ENCODE data around the gene ADA.

Gene ADA

GRCh38 chr20:44629017-44629385 lies 22.5 kb downstream of the ADA start:
- H2AFZ ChIP-seq (ENCODE audit: low read depth), result no peak overlapping the region
- peaks cover 6% of the 10 kb centered on the region for H3K4me1 ChIP-seq (ENCODE audit: low read depth, poor library complexity, severe bottlenecking)
- H4K20me1 ChIP-seq (ENCODE audit: insufficient read depth), result no peaks in the 10 kb centered on the region
- H3K27ac ChIP-seq, result no peak overlapping the region
- peaks cover 9% of the 10 kb centered on the region; the same call in 1 of the 2 replicates for H3K36me3 ChIP-seq (ENCODE audit: insufficient read depth)
- H3K27me3 ChIP-seq (ENCODE audit: insufficient read depth, low read depth), result no peaks in the 10 kb centered on the region
- TF ChIP-seq CTCF (conservative IDR thresholded peaks at IDR 0.05; ENCODE audit: low read depth, low read length), result no peak
- no peak overlapping the region for H3K4me2 ChIP-seq
- H3K9ac ChIP-seq, result no peak overlapping the region
- no peaks in the 10 kb centered on the region for H3K79me2 ChIP-seq (ENCODE audit: insufficient read depth, low read depth)
- no peak overlapping the region for H3K4me3 ChIP-seq (IDR thresholded peaks at IDR 0.05; ENCODE audit: insufficient read depth, low read depth, low read length)

GRCh38 chr20:44627364-44628010 lies 24.0 kb downstream of the ADA start:
- no peaks in the 10 kb centered on the region for H3K27me3 ChIP-seq (ENCODE audit: insufficient read depth, low read depth)
- H3K4me3 ChIP-seq (IDR thresholded peaks at IDR 0.05; ENCODE audit: insufficient read depth, low read depth, low read length), result no peak overlapping the region
- H2AFZ ChIP-seq (ENCODE audit: low read depth), result no peak overlapping the region
- H3K4me2 ChIP-seq, result no peak overlapping the region
- TF ChIP-seq CTCF (conservative IDR thresholded peaks at IDR 0.05; ENCODE audit: low read depth, low read length), result no peak
- H3K79me2 ChIP-seq (ENCODE audit: insufficient read depth, low read depth), result no peaks in the 10 kb centered on the region
- H3K9ac ChIP-seq, result no peak overlapping the region
- H4K20me1 ChIP-seq (ENCODE audit: insufficient read depth), result no peaks in the 10 kb centered on the region
- no peak overlapping the region for H3K27ac ChIP-seq
- peaks cover 9% of the 10 kb centered on the region; the same call in 1 of the 2 replicates for H3K36me3 ChIP-seq (ENCODE audit: insufficient read depth)
- H3K4me1 ChIP-seq (ENCODE audit: low read depth, poor library complexity, severe bottlenecking), result no peaks in the 10 kb centered on the region

- Histone ChIP-seq H3K36me3 (ENCODE audit: insufficient read depth) (peaks cover 9% of the 10 kb centered on the region; the same call in 1 of the 2 replicates), H4K20me1 (ENCODE audit: insufficient read depth) (no peaks in the 10 kb centered on the region), H3K4me1 (ENCODE audit: low read depth, poor library complexity, severe bottlenecking) (no peaks in the 10 kb centered on the region), H3K27me3 (ENCODE audit: insufficient read depth, low read depth) (no peaks in the 10 kb centered on the region), H3K9ac (no peak overlapping the region), H2AFZ (ENCODE audit: low read depth) (no peak overlapping the region), H3K79me2 (ENCODE audit: insufficient read depth, low read depth) (no peaks in the 10 kb centered on the region), H3K4me2 (no peak overlapping the region), H3K27ac (no peak overlapping the region), H3K4me3 (IDR thresholded peaks at IDR 0.05; ENCODE audit: insufficient read depth, low read depth, low read length) (no peak overlapping the region)
- no peak for TF ChIP-seq CTCF (conservative IDR thresholded peaks at IDR 0.05; ENCODE audit: low read depth, low read length)
Observed at GRCh38 chr20:44626278-44626677, 25.2 kb downstream of the ADA start.

- Histone ChIP-seq H3K4me3 (IDR thresholded peaks at IDR 0.05; ENCODE audit: insufficient read depth, low read depth, low read length) (no peak overlapping the region), H3K4me2 (no peak overlapping the region), H3K36me3 (ENCODE audit: insufficient read depth) (peaks cover 9% of the 10 kb centered on the region; the same call in 1 of the 2 replicates), H3K27me3 (ENCODE audit: insufficient read depth, low read depth) (no peaks in the 10 kb centered on the region), H3K27ac (no peak overlapping the region), H3K4me1 (ENCODE audit: low read depth, poor library complexity, severe bottlenecking) (no peaks in the 10 kb centered on the region), H2AFZ (ENCODE audit: low read depth) (no peak overlapping the region), H3K79me2 (ENCODE audit: insufficient read depth, low read depth) (no peaks in the 10 kb centered on the region), H4K20me1 (ENCODE audit: insufficient read depth) (no peaks in the 10 kb centered on the region), H3K9ac (no peak overlapping the region)
- no peak for TF ChIP-seq CTCF (conservative IDR thresholded peaks at IDR 0.05; ENCODE audit: low read depth, low read length)
Observed at GRCh38 chr20:44625361-44625760, 26.1 kb downstream of the ADA start.

Measured in KMS-11 (cell line).